Subcutaneous adipose tissue (tissue), 4 donors: ENCODE results near the gene DNMT3A. TPM values are rescaled to one million over a fixed set of nuclear protein-coding genes. Genes with fewer than 3 reads are reported as not detected.

Experiments
- CTCF ChIP-seq: fragments of 450-650 bp; IDR thresholded peaks from one replicate; pipeline ENCODE4 v1.5.1; 2016; ENCODE audit warnings: low read depth, mild to moderate bottlenecking, control low read depth, antibody characterized with exemption, moderate library complexity
- total RNA-seq, 4 donors: library from RNA; depleted of rRNA; stranded (reverse); fragments of >200 nt; gene quantifications; one replicate each; pipeline ENCODE4 v1.1.0, GENCODE V29; 2016

DNMT3A gene
- total RNA-seq, 4 donors from 2014 or later, result 8.3 to 10.7 (median 10.0) TPM

DNA sequence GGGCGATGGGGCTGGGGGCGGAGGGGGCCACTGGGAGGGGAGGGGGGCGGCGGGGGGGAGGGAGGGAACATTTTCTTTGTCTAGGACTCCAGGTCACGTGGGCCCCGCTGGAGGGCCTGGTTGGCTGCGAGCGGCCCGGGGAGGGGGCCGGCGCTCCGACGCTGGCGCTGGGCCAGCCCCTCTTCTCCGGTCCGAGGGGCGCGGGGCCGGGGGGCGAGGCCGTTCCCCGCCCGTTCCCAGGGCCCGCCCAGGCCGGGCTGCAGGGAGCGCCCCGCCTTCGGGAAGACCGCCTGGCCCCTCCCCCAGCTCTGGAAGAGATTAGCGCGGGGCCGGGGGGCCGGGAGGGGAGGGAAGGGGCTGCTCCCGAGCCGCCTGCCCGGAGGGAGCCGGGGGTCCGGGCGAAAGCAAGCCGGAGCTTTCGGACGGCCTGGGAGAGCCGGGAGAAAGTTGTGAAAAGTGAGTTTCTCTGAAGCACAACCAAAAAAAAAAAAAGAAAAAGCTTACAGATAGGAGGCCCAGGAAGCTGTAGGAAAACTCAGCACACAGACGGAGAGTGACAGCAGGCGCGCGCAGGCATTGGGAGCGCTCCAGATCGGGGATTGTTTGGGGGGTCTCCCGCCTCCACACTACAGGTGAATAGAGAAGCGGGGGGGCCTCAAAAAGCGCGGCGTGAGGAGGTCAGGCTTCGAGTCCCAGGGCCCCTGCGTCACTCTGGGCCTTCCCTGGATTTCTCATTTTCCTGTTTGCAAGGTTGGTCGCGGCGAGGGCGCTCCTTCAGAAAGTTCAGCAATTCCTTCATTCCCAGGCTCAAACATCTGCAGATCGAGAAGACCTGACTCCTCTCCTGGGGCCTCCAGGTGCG lies 89.2 kb downstream of the DNMT3A start:
- TF ChIP-seq CTCF, result no peak

DNA sequence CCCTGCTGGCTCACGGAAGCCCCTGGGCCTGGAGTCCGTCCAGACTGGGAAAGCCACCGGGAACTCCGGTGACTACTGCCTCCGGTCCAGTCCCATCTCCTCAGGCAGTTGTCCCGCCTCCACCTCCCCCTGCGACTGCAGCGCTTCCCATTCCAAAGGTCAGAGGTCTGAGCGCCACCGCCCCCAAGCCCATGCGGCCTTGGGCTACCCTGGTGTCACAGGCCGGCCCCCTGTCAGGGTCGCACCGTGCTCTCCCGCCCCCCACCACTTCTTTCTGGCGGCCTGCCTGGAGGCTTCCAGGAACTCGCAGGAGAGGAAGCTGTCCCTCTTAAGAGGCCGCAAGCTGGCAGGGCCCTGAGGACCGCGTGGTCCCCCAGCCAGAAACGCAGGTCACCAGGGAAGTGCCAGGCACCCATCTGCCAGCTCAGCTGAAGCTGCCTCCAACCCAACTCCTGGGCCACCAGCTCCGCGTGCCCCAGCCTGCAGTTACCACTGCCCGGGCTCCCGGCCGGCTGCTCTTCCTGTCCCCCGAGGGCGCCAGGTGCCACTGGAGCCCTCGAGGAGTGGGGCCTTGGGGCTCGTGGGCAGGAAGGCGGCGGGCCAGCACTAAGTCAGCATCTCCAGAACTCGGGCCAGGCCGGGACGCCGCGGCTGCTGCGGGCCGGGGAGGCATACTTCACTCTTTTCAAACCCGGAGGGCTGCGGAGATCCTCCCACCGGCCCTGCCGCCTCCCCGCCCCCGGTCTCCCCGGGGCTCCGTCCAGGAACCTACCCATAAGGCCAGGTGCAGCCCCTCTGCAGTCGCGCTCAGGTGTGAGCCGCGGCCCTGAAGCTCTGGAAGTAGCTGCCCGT lies 90.1 kb downstream of the DNMT3A start:
- no peak for TF ChIP-seq CTCF

GRCh38 chr2:25251071-25251421 lies 90.7 kb downstream of the DNMT3A start:
- no peak for TF ChIP-seq CTCF

GRCh38 chr2:25250331-25251070 lies 91.2 kb downstream of the DNMT3A start:
- TF ChIP-seq CTCF, result no peak

DNA sequence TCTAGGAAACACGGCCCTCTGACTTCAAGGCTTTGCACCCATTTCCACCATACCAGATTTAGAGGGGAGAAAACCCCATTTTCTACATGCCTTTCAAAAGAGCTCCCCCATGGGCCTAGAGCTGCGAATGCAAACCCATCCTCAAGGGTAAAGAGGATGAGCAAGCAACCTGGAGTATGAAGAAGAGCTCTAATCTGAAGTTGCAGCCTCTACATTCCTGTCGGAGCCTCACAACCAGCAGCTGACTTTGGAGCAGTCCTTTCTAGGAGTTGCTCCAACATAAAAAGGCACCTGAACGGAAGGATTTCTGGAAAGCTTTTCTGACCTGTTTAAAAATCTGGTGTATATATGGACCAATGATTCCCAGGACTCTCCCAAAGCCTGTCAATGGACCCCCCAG lies 91.9 kb downstream of the DNMT3A start:
- TF ChIP-seq CTCF, result no peak

DNA sequence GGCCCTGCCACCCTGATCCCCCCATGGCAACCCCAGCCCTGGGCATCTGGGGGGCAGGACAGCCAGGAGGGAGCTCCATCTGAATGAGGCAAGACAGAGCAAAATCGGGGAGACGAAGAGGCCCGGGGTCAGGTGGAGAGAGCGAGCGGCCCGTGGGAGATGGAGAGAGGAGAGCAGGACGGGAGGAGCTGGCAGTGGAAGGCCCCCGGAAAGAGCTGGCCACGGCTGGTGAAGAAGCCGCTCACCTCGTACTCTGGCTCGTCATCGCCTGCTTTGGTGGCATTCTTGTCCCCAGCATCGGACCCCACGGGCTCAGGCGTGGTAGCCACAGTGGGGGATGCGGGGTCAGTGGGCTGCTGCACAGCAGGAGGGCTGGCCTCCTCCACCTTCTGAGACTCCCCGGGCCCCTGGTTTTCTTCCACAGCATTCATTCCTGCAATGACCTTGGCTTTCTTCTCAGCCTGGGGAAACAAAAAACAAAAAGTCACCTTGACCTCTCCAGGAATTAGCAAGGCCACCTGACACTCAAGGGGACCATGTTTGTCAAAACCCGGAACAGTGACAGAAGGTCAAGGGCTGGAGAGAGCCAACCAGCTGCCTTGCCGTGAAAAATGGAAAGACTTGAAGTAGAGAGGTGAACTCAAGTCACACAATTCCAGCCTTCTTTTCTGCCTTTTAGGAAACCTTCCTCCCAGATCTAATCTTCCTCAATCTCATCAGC lies 93.8 kb downstream of the DNMT3A start:
- no peak for TF ChIP-seq CTCF
